OCI-M2 (cell line): ENCODE measurements around the gene SLCO2A1.
"Not testable (repeated sequence)": the region's sequence is repeated elsewhere in the genome, so short reads cannot be mapped to it uniquely, and the experiment has no call there.

ENCODE experiments used
- DNase-seq: peaks from one replicate; lab custom pipeline; 2025; ENCODE audit not compliant: unreplicated experiment; lab: John Stamatoyannopoulos, UW

SLCO2A1 gene

GRCh38 chr3:134029734-134030378 lies at the start of gene SLCO2A1:
Gene SLCO2A1 (minus strand): TSS chr3:134029925. CDS start chr3:134029802, 123 bp downstream.
- DNase-seq = no peak

GRCh38 chr3:134079111-134079547 lies 49.4 kb upstream of the SLCO2A1 start:
- no peak for DNase-seq

- DNase-seq = no peak
Observed at GRCh38 chr3:134078169-134078831, 48.6 kb upstream of the SLCO2A1 start.

GRCh38 chr3:134077649-134078161 lies 48.0 kb upstream of the SLCO2A1 start:
- DNase-seq = no peak

- no peak for DNase-seq
Observed at GRCh38 chr3:134076851-134077250, 47.1 kb upstream of the SLCO2A1 start.

- no peak for DNase-seq
Observed at GRCh38 chr3:134075846-134076245, 46.1 kb upstream of the SLCO2A1 start.

- DNase-seq = no peak
Observed at GRCh38 chr3:134075568-134075825, 45.8 kb upstream of the SLCO2A1 start.

GRCh38 chr3:134074790-134075567 lies 45.3 kb upstream of the SLCO2A1 start:
- DNase-seq = no peak

- DNase-seq = no peak
Observed at GRCh38 chr3:134074001-134074789, 44.5 kb upstream of the SLCO2A1 start.

GRCh38 chr3:134073583-134073945 lies 43.8 kb upstream of the SLCO2A1 start:
- DNase-seq = no peak

- DNase-seq = no peak
Observed at GRCh38 chr3:134072881-134073582, 43.3 kb upstream of the SLCO2A1 start.

GRCh38 chr3:134070281-134070680 lies 40.6 kb upstream of the SLCO2A1 start:
- not testable (repeated sequence) for DNase-seq

GRCh38 chr3:134068429-134068828 lies 38.7 kb upstream of the SLCO2A1 start:
- no peak for DNase-seq

GRCh38 chr3:134067531-134068161 lies 37.9 kb upstream of the SLCO2A1 start:
- DNase-seq = no peak

- no peak for DNase-seq
Observed at GRCh38 chr3:134066651-134067530, 37.2 kb upstream of the SLCO2A1 start.

- DNase-seq = no peak
Observed at GRCh38 chr3:134066158-134066541, 36.4 kb upstream of the SLCO2A1 start.

GRCh38 chr3:134065252-134066157 lies 35.8 kb upstream of the SLCO2A1 start:
- no peak for DNase-seq

- no peak for DNase-seq
Observed at GRCh38 chr3:134064081-134064480, 34.4 kb upstream of the SLCO2A1 start.
